Measurements from ENCODE around the gene CAMK2N1.

The CAMK2N1 gene

DNA sequence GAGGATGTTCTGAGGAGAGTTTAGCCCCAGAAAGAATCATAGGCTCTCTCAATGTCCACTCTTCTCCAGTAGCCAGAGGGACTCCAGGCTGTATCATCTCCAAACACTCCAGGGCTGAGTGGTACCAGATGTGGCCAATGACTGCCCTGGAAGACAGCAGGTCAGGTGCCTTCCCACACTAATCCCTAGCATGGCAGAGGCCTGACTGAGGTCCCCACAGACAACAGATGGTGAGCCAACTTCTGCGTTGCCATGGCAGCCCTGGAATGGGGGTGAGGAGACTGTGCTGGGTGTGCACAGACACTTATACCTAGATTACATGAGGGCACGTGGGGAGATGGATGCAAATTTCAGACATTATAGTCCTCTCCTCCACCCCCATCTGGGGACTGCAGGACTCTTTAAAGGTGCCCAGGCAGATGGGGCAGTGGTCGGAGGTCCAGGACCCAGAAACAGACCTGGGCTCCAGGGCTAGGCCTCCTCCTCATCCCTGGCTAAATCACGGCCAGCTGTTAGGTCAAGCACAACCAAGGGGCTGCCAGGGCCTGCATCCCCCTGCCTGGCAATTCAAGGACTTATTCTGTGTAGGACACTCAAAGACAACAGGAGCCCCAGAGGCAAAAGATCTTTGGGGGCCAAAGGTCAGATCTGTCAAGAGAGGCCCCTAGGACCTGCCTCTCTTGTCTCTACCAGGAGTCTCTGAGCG, 42.9 kb downstream of the CAMK2N1 start:
- no peak for DNase-seq

GRCh38 chr1:20440785-20441200, 45.2 kb downstream of the CAMK2N1 start:
- DNase-seq, result peak; percentile 46

DNA sequence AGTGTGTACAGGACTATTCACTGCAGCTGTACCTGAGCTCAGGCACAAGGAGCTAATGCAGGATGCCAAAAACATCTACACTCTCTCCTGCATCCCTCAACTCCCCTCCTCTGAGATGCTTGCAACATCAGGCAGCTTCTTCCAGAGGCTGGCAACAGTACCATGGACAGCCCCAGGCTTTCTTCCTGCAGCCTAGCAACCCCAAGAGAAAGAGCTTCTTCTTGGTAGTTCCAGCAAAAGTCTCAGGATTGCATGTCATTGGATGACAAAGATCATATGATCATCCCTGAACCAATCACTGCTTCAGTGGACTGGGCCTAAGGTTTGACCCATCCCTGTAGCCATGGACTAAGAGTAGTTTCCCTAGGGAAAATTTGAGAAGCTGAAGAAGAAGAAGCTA, 46.7 kb downstream of the CAMK2N1 start:
- DNase-seq, result no peak

- DNase-seq, result no peak
Measured at GRCh38 chr1:20437640-20438039, 48.4 kb downstream of the CAMK2N1 start.

- DNase-seq, result no peak
Measured at GRCh38 chr1:20432891-20433290, 53.1 kb downstream of the CAMK2N1 start.
